ENCODE measurements around the gene PTGFRN.

- TF ChIP-seq, protein P1, sequence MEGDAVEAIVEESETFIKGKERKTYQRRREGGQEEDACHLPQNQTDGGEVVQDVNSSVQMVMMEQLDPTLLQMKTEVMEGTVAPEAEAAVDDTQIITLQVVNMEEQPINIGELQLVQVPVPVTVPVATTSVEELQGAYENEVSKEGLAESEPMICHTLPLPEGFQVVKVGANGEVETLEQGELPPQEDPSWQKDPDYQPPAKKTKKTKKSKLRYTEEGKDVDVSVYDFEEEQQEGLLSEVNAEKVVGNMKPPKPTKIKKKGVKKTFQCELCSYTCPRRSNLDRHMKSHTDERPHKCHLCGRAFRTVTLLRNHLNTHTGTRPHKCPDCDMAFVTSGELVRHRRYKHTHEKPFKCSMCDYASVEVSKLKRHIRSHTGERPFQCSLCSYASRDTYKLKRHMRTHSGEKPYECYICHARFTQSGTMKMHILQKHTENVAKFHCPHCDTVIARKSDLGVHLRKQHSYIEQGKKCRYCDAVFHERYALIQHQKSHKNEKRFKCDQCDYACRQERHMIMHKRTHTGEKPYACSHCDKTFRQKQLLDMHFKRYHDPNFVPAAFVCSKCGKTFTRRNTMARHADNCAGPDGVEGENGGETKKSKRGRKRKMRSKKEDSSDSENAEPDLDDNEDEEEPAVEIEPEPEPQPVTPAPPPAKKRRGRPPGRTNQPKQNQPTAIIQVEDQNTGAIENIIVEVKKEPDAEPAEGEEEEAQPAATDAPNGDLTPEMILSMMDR (optimal IDR thresholded peaks at IDR 0.05 in 1 of 3, IDR thresholded peaks at IDR 0.05 in 1 of 3, conservative IDR thresholded peaks at IDR 0.05 in 1 of 3; ENCODE audit: extremely low read depth in 1 of 3, insufficient read depth in 2 of 3, low read length in 3 of 3), result no peak
- no peak for TF ChIP-seq EZH2 (IDR thresholded peaks at IDR 0.05; ENCODE audit: low read length)
Measured at GRCh38 chr1:116921937-116922336, 12.2 kb downstream of the PTGFRN start.

Data from keratinocyte (primary cell).